ENCODE data around the gene KRTAP10-6. TPM values are rescaled to one million over a fixed set of nuclear protein-coding genes. Genes with fewer than 3 reads are reported as not detected.

The KRTAP10-6 gene
- total and polyA plus RNA-seq, 2 of the 8 experiments (the other 6 are each of a cell fraction or from before 2014, with no cell fraction given): 0.12 TPM; not detected in 1

DNA sequence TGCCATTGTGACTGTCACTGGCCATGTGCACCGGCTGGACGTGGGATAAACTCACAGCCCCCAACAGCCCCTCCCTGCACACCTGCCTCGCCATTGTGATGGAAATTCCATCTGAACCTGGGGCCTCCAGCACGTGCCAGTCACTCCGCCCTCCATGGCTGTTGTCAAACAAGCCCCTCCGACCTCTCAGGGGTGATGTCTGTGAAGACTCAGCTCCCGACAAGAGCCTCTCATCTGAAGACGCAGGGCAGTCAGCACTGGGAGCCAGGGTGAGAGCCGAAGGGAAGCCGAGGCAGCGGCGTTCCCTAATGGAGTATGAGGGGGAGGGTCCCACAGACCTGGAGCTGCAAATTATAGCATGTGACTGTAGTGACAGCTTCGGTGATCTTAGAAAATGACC, 39.6 kb downstream of the KRTAP10-6 start (continued):
- TF ChIP-seq, protein P1, sequence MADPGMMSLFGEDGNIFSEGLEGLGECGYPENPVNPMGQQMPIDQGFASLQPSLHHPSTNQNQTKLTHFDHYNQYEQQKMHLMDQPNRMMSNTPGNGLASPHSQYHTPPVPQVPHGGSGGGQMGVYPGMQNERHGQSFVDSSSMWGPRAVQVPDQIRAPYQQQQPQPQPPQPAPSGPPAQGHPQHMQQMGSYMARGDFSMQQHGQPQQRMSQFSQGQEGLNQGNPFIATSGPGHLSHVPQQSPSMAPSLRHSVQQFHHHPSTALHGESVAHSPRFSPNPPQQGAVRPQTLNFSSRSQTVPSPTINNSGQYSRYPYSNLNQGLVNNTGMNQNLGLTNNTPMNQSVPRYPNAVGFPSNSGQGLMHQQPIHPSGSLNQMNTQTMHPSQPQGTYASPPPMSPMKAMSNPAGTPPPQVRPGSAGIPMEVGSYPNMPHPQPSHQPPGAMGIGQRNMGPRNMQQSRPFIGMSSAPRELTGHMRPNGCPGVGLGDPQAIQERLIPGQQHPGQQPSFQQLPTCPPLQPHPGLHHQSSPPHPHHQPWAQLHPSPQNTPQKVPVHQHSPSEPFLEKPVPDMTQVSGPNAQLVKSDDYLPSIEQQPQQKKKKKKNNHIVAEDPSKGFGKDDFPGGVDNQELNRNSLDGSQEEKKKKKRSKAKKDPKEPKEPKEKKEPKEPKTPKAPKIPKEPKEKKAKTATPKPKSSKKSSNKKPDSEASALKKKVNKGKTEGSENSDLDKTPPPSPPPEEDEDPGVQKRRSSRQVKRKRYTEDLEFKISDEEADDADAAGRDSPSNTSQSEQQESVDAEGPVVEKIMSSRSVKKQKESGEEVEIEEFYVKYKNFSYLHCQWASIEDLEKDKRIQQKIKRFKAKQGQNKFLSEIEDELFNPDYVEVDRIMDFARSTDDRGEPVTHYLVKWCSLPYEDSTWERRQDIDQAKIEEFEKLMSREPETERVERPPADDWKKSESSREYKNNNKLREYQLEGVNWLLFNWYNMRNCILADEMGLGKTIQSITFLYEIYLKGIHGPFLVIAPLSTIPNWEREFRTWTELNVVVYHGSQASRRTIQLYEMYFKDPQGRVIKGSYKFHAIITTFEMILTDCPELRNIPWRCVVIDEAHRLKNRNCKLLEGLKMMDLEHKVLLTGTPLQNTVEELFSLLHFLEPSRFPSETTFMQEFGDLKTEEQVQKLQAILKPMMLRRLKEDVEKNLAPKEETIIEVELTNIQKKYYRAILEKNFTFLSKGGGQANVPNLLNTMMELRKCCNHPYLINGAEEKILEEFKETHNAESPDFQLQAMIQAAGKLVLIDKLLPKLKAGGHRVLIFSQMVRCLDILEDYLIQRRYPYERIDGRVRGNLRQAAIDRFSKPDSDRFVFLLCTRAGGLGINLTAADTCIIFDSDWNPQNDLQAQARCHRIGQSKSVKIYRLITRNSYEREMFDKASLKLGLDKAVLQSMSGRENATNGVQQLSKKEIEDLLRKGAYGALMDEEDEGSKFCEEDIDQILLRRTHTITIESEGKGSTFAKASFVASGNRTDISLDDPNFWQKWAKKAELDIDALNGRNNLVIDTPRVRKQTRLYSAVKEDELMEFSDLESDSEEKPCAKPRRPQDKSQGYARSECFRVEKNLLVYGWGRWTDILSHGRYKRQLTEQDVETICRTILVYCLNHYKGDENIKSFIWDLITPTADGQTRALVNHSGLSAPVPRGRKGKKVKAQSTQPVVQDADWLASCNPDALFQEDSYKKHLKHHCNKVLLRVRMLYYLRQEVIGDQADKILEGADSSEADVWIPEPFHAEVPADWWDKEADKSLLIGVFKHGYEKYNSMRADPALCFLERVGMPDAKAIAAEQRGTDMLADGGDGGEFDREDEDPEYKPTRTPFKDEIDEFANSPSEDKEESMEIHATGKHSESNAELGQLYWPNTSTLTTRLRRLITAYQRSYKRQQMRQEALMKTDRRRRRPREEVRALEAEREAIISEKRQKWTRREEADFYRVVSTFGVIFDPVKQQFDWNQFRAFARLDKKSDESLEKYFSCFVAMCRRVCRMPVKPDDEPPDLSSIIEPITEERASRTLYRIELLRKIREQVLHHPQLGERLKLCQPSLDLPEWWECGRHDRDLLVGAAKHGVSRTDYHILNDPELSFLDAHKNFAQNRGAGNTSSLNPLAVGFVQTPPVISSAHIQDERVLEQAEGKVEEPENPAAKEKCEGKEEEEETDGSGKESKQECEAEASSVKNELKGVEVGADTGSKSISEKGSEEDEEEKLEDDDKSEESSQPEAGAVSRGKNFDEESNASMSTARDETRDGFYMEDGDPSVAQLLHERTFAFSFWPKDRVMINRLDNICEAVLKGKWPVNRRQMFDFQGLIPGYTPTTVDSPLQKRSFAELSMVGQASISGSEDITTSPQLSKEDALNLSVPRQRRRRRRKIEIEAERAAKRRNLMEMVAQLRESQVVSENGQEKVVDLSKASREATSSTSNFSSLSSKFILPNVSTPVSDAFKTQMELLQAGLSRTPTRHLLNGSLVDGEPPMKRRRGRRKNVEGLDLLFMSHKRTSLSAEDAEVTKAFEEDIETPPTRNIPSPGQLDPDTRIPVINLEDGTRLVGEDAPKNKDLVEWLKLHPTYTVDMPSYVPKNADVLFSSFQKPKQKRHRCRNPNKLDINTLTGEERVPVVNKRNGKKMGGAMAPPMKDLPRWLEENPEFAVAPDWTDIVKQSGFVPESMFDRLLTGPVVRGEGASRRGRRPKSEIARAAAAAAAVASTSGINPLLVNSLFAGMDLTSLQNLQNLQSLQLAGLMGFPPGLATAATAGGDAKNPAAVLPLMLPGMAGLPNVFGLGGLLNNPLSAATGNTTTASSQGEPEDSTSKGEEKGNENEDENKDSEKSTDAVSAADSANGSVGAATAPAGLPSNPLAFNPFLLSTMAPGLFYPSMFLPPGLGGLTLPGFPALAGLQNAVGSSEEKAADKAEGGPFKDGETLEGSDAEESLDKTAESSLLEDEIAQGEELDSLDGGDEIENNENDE (IDR thresholded peaks at IDR 0.05; ENCODE audit: insufficient replicate concordance, low read length): no peak
- TF ChIP-seq SAP30 (IDR thresholded peaks at IDR 0.05; ENCODE audit: insufficient read depth, insufficient replicate concordance, low read length) (no peak), NANOG (IDR thresholded peaks at IDR 0.05; ENCODE audit: insufficient read depth, low read depth, low read length, poor library complexity, severe bottlenecking) (no peak), SIRT6 (IDR thresholded peaks at IDR 0.05; ENCODE audit: low read length) (no peak), POLR2AphosphoS5 (IDR thresholded peaks at IDR 0.05; ENCODE audit: low read depth, low read length) (no peak), CREB1 (IDR thresholded peaks at IDR 0.05) (no peak), KDM4A (IDR thresholded peaks at IDR 0.05; ENCODE audit: low read depth, low read length, severe bottlenecking) (no peak), SP2 (IDR thresholded peaks at IDR 0.05; ENCODE audit: low read length) (no peak), HDAC2 (IDR thresholded peaks at IDR 0.05; ENCODE audit: borderline replicate concordance in 1 of 2, low read depth in 2 of 2, low read length in 2 of 2) (no peak)
- TF ChIP-seq, protein P2, sequence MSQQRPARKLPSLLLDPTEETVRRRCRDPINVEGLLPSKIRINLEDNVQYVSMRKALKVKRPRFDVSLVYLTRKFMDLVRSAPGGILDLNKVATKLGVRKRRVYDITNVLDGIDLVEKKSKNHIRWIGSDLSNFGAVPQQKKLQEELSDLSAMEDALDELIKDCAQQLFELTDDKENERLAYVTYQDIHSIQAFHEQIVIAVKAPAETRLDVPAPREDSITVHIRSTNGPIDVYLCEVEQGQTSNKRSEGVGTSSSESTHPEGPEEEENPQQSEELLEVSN (IDR thresholded peaks at IDR 0.05): peak; percentile 82
- TF ChIP-seq, protein P3, sequence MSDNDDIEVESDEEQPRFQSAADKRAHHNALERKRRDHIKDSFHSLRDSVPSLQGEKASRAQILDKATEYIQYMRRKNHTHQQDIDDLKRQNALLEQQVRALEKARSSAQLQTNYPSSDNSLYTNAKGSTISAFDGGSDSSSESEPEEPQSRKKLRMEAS (IDR thresholded peaks at IDR 0.05): peak; percentile 91
